SK-N-SH treated with all-trans-retinoic acid at 6 μM for 48 hours (cell line): ENCODE results near the gene DLL4.

Source experiments
- ARNTL ChIP-seq: fragments of 450-650 bp; formaldehyde crosslinking; IDR thresholded peaks from 2 replicates; pipeline ENCODE4 v1.5.0; 2020; ENCODE audit warnings: low read depth, mild to moderate bottlenecking, moderate library complexity, borderline replicate concordance
- BACH2 ChIP-seq: fragments of 250-450 bp; sonication (Bioruptor Pico); IDR thresholded peaks from 2 replicates; pipeline ENCODE4 v1.9.0; 2021; ENCODE audit warnings: mild to moderate bottlenecking, borderline replicate concordance
- CREB5 ChIP-seq: fragments of 250-450 bp; sonication (Bioruptor Pico); IDR thresholded peaks from 2 replicates; pipeline ENCODE4 v1.5.1; 2020; ENCODE audit warnings: low read depth, mild to moderate bottlenecking, moderate library complexity
- ESRRG ChIP-seq: fragments of 250-450 bp; sonication (Bioruptor Pico); IDR thresholded peaks from 2 replicates; pipeline ENCODE4 v1.6.1; 2021; ENCODE audit warnings: mild to moderate bottlenecking
- ISL1 ChIP-seq: fragments of 250-450 bp; sonication (Bioruptor Pico); IDR thresholded peaks from 2 replicates; pipeline ENCODE4 v2.1.2; 2022; ENCODE audit warnings: mild to moderate bottlenecking, moderate library complexity
- POU6F1 ChIP-seq: fragments of 250-450 bp; sonication (Bioruptor Pico); IDR thresholded peaks from 2 replicates; pipeline ENCODE4 v1.8.0; 2021; ENCODE audit warnings: low read depth, mild to moderate bottlenecking, moderate library complexity, borderline replicate concordance
- PPARA ChIP-seq: fragments of 250-450 bp; sonication (Bioruptor Pico); IDR thresholded peaks from 2 replicates; pipeline ENCODE4 v1.5.0; 2020; ENCODE audit warnings: mild to moderate bottlenecking, borderline replicate concordance
- RARB ChIP-seq: fragments of 250-450 bp; sonication (Bioruptor Pico); IDR thresholded peaks from 2 replicates; pipeline ENCODE4 v1.8.0; 2021; ENCODE audit warnings: mild to moderate bottlenecking, moderate library complexity
- ZFP3 ChIP-seq: fragments of 250-450 bp; sonication (Bioruptor Pico); IDR thresholded peaks from 2 replicates; pipeline ENCODE4 v1.5.0; 2020; ENCODE audit warnings: mild to moderate bottlenecking, moderate library complexity
- ZNF565 ChIP-seq: fragments of 450-650 bp; formaldehyde crosslinking; conservative IDR thresholded peaks from 2 replicates; pipeline ENCODE4 v1.5.0; 2020; ENCODE audit warnings: low read depth, mild to moderate bottlenecking, moderate library complexity
- ZNF8 ChIP-seq: fragments of 450-650 bp; formaldehyde crosslinking; IDR thresholded peaks from 2 replicates; pipeline ENCODE4 v1.5.0; 2020; ENCODE audit warnings: mild to moderate bottlenecking, moderate library complexity
- TF ChIP-seq, protein P1 (sequence below): fragments of 250-450 bp; sonication (Bioruptor Pico); IDR thresholded peaks from 2 replicates; pipeline ENCODE4 v1.8.0; 2020; ENCODE audit warnings: mild to moderate bottlenecking, moderate library complexity, borderline replicate concordance

GRCh38 chr15:40960151-40960885 is 31.2 kb downstream of the DLL4 start:
- TF ChIP-seq ZNF565 (CRISPR knock-in tag), result no peak
- TF ChIP-seq, protein P1, sequence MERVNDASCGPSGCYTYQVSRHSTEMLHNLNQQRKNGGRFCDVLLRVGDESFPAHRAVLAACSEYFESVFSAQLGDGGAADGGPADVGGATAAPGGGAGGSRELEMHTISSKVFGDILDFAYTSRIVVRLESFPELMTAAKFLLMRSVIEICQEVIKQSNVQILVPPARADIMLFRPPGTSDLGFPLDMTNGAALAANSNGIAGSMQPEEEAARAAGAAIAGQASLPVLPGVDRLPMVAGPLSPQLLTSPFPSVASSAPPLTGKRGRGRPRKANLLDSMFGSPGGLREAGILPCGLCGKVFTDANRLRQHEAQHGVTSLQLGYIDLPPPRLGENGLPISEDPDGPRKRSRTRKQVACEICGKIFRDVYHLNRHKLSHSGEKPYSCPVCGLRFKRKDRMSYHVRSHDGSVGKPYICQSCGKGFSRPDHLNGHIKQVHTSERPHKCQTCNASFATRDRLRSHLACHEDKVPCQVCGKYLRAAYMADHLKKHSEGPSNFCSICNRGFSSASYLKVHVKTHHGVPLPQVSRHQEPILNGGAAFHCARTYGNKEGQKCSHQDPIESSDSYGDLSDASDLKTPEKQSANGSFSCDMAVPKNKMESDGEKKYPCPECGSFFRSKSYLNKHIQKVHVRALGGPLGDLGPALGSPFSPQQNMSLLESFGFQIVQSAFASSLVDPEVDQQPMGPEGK (CRISPR knock-in tag), result no peak
- TF ChIP-seq ZFP3 (CRISPR knock-in tag), result no peak
- no peak for TF ChIP-seq CREB5
- no peak for TF ChIP-seq BACH2 (CRISPR knock-in tag)
- TF ChIP-seq ARNTL (CRISPR knock-in tag), result no peak
- no peak for TF ChIP-seq ESRRG
- TF ChIP-seq ISL1, result no peak
- TF ChIP-seq PPARA, result no peak
- no peak for TF ChIP-seq POU6F1 (CRISPR knock-in tag)
- no peak for TF ChIP-seq ZNF8
- TF ChIP-seq RARB (CRISPR knock-in tag), result no peak
